Myocyte (in vitro differentiated cells): ENCODE results near the gene EIF4E. TPM values are rescaled to one million over a fixed set of nuclear protein-coding genes. Genes with fewer than 3 reads are reported as not detected.
"Not testable (repeated sequence)": the region's sequence is repeated elsewhere in the genome, so short reads cannot be mapped to it uniquely, and the experiment has no call there.

Source experiments
- DNase-seq: peaks from one replicate; pipeline ENCODE4 v3.0.0-alpha.2; 2012; ENCODE audit warnings: low read depth
- total RNA-seq: library from RNA; depleted of rRNA; stranded (reverse); fragments of >200 nt; gene quantifications from 2 replicates; pipeline ENCODE4 v1.2.3, GENCODE V29; 2014

The EIF4E gene
- total RNA-seq, 1 donor from 2014 or later = 132 TPM

DNA sequence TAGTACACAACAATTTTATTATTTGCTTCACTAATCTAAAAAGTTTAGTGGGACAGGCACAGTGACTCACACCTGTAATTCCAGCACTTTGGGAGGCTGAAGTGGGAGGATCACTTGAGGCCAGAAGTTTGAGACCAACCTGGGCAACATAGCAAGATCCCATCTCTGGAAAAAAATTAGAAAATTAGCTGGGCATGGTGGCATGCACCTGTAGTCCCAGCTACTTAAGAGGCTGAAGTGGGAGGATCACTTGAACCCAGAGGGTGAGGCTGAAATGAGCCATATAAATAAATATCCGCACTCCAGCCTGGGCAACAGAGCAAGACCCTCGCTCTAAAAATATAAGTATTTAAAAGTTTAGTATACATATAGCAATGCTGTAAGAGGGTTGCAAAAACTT is 42.6 kb downstream of the EIF4E start:
- DNase-seq = not testable (repeated sequence)

GRCh38 chr4:98880884-98881283 is 48.0 kb downstream of the EIF4E start:
- DNase-seq = not testable (repeated sequence)

- no peak for DNase-seq
These were observed 49.4 kb downstream of the EIF4E start for GRCh38 chr4:98879515-98879914.

DNA sequence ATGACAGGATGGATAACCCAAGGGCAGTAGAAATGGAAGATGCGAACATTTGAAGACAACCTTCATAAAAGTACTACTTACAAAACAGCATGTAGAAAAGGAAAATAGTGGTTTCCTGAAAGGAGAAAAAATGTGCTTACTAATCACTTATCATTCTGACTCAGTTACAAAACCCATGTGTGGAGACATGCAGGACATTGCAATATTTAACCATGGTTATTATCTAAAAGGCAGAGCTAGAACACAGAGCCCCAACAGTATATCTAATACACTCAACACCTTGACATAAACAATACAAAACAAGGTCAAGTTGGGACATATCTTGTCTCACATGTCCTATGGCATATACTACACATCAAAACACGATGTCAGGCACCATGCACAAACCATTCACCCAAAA is 55.9 kb downstream of the EIF4E start:
- no peak for DNase-seq

GRCh38 chr4:98872120-98872906 is 56.6 kb downstream of the EIF4E start:
- not testable (repeated sequence) for DNase-seq

GRCh38 chr4:98867648-98868047 is 61.3 kb downstream of the EIF4E start:
- no peak for DNase-seq

- DNase-seq = no peak
These were observed 63.9 kb downstream of the EIF4E start for GRCh38 chr4:98865059-98865458.

GRCh38 chr4:98864560-98864959 is 64.4 kb downstream of the EIF4E start:
- no peak for DNase-seq

- no peak for DNase-seq
These were observed 66.6 kb downstream of the EIF4E start for GRCh38 chr4:98862371-98862770.

- no peak for DNase-seq
These were observed 67.6 kb downstream of the EIF4E start for GRCh38 chr4:98861100-98861884.

DNA sequence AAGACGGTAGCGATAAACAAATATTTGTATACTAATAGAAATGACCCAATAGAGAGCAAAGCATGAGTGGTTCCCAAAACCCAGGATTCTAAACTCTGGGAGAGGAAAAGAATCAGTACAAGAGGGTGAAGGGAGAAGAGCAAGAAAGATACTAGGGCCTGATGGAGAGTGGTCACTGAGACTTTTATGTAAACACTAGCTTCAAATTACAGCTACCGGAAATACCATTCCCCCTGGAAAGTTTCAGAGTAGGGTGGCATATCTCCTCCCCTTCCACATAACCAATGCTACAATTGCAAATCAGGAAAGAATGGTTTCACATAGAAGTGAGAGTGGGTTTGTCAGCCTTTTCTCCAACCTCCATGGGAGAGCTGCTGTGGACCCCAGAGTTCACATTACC is 77.1 kb downstream of the EIF4E start:
- DNase-seq = no peak

GRCh38 chr4:98850937-98851336 is 78.0 kb downstream of the EIF4E start:
- no peak for DNase-seq

DNA sequence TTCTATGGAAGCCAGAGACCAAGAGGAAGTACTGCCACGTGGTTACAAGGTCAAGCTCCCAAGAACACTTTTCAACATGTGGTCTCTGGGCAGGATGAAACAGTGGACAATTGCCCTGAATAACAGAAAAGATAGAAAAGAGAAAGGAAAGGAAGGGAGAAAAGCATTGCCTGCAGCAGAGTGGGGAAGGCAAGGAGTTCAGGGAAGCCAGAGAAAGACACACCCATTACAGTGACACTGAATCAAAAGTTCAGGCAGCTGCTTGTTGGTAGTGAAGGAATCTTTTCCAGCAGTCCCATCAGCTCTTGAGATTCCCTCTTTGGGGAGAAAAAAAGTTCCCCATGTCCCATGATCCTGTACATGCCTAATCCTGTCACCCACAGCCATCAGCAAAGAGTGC is 80.5 kb downstream of the EIF4E start:
- DNase-seq = no peak

DNA sequence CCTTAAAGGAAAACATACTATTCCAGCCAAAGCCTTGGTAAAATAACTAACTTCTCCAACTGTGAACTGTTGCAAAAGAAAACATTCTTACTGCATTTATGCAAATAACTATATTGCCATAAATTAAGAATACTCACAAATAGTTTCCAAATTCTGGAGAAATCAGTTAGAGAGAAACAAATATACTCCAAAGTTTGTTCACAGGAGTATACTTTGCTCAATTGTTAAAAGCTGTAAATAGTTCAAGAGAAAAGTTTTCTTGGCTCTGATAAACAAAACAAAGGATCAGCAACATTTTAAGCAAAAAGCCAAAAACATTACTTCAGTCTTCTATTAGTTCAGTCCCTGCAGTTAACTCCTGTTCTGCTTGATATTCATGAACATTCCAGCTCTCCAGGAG is 83.0 kb downstream of the EIF4E start:
- no peak for DNase-seq

- DNase-seq = not testable (repeated sequence)
These were observed 86.0 kb downstream of the EIF4E start for GRCh38 chr4:98842917-98843316.

GRCh38 chr4:98838977-98839618 is 89.8 kb downstream of the EIF4E start:
- DNase-seq = no peak

DNA sequence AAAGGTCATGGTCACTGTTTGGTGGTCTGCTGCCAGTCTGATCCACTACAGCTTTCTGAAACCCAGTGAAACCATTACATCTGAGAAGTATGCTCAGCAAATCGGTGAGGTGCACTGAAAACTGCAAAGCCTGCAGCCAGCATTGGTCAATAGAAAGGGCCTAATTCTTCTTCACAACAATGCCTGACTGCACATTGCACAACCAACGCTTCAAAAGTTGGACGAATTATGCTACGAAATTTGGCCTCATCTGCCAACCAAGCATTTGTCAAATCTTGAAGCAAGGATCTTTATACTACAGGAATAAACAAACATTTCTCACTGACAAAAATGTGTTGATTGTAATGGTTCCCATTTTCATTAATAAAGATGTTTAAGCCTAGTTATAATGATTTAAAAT is 90.4 kb downstream of the EIF4E start:
- no peak for DNase-seq

- DNase-seq = no peak
These were observed 95.5 kb downstream of the EIF4E start for GRCh38 chr4:98833384-98833783.

DNA sequence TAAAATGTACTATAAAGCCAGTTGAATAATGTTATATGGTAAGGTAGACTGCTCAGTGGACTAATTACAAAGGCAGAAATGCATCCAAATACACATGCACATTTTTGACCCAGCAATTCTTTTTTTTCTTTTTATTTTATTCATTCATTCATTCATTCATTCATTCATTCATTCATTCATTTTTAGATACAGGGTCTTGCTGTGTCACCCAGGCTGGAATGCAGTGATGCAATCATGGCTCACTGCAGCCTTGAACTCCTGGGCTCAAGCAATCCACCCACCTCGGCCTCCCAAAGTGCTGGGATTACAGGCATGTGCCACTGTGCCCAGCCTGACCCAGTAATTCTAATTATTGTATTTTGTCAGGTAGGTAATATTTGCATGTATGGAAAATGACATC is 97.9 kb downstream of the EIF4E start:
- DNase-seq = not testable (repeated sequence)
